ENCODE results near the gene POLD4. TPM values are rescaled to one million over a fixed set of nuclear protein-coding genes. Genes with fewer than 3 reads are reported as not detected.

POLD4 gene
- total RNA-seq, 1 donor from 2014 or later: 3.7 TPM

GRCh38 chr11:67354075-67355022, 1.0 kb upstream of the POLD4 start:
- Mint-ChIP-seq H3K27ac (ENCODE audit: unreplicated experiment) (peak overlapping the region; percentile 67), H3K27me3 (ENCODE audit: low read depth) (no peaks in the 10 kb centered on the region), H3K4me3 (peak overlapping the region; percentile 92), H3K4me1 (peaks cover 35% of the 10 kb centered on the region), H3K9me3 (no peaks in the 10 kb centered on the region), H3K36me3 (ENCODE audit: low read depth) (no peaks in the 10 kb centered on the region)
- TF ChIP-seq CTCF (conservative IDR thresholded peaks at IDR 0.05): no peak
- no peak for DNase-seq (ENCODE audit: low read depth, low spot score)

GRCh38 chr11:67352546-67353316, 615 bp downstream of the POLD4 start:
- no peak for DNase-seq (ENCODE audit: low read depth, low spot score)
- TF ChIP-seq CTCF (conservative IDR thresholded peaks at IDR 0.05): no peak
- Mint-ChIP-seq H3K27me3 (ENCODE audit: low read depth) (no peaks in the 10 kb centered on the region), H3K27ac (ENCODE audit: unreplicated experiment) (peak overlapping the region; percentile 73), H3K4me3 (peak overlapping the region; percentile 92), H3K9me3 (no peaks in the 10 kb centered on the region), H3K4me1 (peaks cover 35% of the 10 kb centered on the region), H3K36me3 (ENCODE audit: low read depth) (no peaks in the 10 kb centered on the region)

- TF ChIP-seq CTCF (conservative IDR thresholded peaks at IDR 0.05): peak; percentile 94
- no peaks in the 10 kb centered on the region for H3K27me3 Mint-ChIP-seq (ENCODE audit: low read depth)
- H3K4me3 Mint-ChIP-seq: peak overlapping the region; percentile 81
- peaks cover 24% of the 10 kb centered on the region for H3K4me1 Mint-ChIP-seq
- no peaks in the 10 kb centered on the region for H3K36me3 Mint-ChIP-seq (ENCODE audit: low read depth)
- DNase-seq (ENCODE audit: low read depth, low spot score): peak; percentile 44
- no peak overlapping the region for H3K27ac Mint-ChIP-seq (ENCODE audit: unreplicated experiment)
- no peaks in the 10 kb centered on the region for H3K9me3 Mint-ChIP-seq
These were observed 1.9 kb downstream of the POLD4 start for GRCh38 chr11:67351275-67352005.

GRCh38 chr11:67349928-67350465, 3.3 kb downstream of the POLD4 start:
- Mint-ChIP-seq H3K36me3 (ENCODE audit: low read depth) (no peaks in the 10 kb centered on the region), H3K4me1 (peaks cover 24% of the 10 kb centered on the region), H3K4me3 (no peak overlapping the region), H3K27me3 (ENCODE audit: low read depth) (no peaks in the 10 kb centered on the region), H3K27ac (ENCODE audit: unreplicated experiment) (no peak overlapping the region), H3K9me3 (no peaks in the 10 kb centered on the region)
- DNase-seq (ENCODE audit: low read depth, low spot score): no peak
- no peak for TF ChIP-seq CTCF (conservative IDR thresholded peaks at IDR 0.05)

- no peaks in the 10 kb centered on the region for H3K27me3 Mint-ChIP-seq (ENCODE audit: low read depth)
- no peak for TF ChIP-seq CTCF (conservative IDR thresholded peaks at IDR 0.05)
- H3K4me1 Mint-ChIP-seq: peaks cover 20% of the 10 kb centered on the region
- H3K27ac Mint-ChIP-seq (ENCODE audit: unreplicated experiment): no peak overlapping the region
- no peak overlapping the region for H3K4me3 Mint-ChIP-seq
- no peaks in the 10 kb centered on the region for H3K36me3 Mint-ChIP-seq (ENCODE audit: low read depth)
- DNase-seq (ENCODE audit: low read depth, low spot score): no peak
- no peaks in the 10 kb centered on the region for H3K9me3 Mint-ChIP-seq
These were observed 3.9 kb downstream of the POLD4 start for GRCh38 chr11:67349457-67349856.
